ENCODE measurements around the gene NEURL1B.
"Not testable (repeated sequence)": the region's sequence is repeated elsewhere in the genome, so short reads cannot be mapped to it uniquely, and the experiment has no call there.

NEURL1B gene

DNA sequence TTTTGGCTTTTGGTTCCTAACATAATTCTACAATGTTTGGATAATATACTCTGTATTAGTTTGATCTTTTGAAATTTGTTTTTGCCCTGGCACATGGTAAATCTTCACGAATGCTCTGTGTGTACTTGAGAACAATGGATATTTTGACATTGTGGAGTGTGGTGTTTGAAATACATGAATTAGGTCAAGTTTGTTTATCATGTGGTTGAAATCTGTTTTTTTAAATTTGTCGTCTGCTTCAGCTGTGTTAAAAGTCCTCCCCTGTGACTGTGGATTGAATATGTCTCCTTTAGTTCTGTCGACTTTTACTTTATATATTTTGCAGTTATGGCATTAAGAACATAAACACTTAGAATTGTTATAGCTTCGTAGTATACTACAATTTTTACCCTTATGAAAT lies 69.6 kb downstream of the NEURL1B start:
- no peak for DNase-seq (ENCODE audit: low spot score)

DNA sequence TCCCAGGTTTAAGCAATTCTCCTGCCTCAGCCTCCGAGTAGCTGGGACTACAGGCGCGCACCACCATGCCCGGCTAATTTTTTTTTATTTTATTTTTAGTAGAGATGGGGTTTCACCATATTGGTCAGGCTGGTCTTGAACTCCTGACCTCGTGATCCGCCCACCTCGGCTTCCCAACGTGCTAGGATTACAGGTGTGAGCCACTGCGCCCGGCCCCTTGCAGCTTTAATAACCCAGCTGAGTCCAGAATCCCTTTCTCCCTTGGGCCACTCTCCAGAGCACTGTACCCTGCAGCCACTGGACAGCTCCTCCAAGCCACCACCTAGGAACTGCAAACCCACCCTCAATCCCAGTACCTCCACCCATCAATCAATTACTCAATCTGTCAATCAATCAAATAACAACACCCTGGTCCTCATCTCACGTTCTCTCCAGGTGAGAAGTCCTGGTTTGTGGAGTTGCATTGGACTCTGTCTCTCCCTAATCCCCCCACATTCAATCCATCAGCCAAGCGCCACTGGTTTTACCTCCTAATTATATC lies 70.3 kb downstream of the NEURL1B start:
- DNase-seq (ENCODE audit: low spot score): not testable (repeated sequence)

More for the DNA sequence above, 69.6 kb downstream of the NEURL1B start:
- TF ChIP-seq, protein P1, sequence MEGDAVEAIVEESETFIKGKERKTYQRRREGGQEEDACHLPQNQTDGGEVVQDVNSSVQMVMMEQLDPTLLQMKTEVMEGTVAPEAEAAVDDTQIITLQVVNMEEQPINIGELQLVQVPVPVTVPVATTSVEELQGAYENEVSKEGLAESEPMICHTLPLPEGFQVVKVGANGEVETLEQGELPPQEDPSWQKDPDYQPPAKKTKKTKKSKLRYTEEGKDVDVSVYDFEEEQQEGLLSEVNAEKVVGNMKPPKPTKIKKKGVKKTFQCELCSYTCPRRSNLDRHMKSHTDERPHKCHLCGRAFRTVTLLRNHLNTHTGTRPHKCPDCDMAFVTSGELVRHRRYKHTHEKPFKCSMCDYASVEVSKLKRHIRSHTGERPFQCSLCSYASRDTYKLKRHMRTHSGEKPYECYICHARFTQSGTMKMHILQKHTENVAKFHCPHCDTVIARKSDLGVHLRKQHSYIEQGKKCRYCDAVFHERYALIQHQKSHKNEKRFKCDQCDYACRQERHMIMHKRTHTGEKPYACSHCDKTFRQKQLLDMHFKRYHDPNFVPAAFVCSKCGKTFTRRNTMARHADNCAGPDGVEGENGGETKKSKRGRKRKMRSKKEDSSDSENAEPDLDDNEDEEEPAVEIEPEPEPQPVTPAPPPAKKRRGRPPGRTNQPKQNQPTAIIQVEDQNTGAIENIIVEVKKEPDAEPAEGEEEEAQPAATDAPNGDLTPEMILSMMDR (IDR thresholded peaks at IDR 0.05; ENCODE audit: extremely low read depth, missing control alignments): no peak

DNA sequence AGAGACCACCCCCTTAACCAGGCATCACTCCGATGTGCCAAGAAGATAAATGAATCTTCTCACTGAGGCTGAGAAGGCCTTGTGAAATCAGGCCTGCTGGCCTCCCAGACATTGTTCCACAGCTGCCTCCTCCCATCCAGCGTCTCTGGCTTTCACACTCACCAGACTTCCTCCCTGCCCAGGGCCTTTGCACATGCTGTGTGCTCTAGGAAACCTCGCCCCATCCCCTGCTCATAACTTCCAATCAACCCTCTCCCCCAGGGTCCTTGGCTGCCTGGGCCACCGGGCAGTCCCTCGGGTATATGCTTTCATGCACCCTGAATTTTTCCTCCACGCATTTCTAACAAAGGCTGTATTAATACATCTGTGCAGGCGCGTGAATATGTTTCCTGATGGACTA lies 71.5 kb downstream of the NEURL1B start:
- no peak for DNase-seq (ENCODE audit: low spot score)
- TF ChIP-seq, protein P1 (IDR thresholded peaks at IDR 0.05; ENCODE audit: extremely low read depth, missing control alignments): no peak

DNA sequence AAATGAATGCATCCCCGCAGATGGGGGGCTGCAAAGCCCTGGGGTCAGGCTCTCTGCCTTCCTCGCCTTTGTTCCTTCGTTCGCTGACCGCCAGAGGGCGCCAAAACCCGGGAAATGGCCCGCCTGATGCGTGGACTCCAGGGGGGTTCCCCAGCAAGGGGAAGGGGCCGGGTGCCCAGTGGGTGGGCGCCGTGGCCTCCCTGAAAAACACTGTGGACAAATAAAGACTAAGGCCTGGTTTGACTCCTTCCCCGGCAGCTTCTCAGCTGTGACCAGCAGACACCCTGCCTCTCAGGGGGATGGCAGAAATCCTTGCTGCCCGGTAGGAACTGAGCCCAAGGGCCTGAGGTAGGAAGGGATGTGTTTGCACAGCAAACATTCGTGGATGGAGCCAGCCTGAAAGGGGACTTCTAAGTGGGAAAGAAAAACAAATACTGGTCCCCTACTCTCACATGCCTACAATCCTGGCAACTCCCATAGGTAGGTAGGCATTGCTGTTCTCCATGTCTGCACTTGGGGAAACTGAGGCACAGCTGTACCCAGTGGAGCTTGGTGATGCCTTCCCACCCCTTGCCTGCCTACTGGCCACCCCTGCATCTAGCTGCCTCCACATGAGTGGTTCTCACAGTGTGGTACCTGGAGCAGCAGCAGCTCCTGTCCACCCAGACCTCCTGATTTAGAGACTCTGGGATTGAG lies 72.2 kb downstream of the NEURL1B start:
- peak; percentile 69 for DNase-seq (ENCODE audit: low spot score)

DNA sequence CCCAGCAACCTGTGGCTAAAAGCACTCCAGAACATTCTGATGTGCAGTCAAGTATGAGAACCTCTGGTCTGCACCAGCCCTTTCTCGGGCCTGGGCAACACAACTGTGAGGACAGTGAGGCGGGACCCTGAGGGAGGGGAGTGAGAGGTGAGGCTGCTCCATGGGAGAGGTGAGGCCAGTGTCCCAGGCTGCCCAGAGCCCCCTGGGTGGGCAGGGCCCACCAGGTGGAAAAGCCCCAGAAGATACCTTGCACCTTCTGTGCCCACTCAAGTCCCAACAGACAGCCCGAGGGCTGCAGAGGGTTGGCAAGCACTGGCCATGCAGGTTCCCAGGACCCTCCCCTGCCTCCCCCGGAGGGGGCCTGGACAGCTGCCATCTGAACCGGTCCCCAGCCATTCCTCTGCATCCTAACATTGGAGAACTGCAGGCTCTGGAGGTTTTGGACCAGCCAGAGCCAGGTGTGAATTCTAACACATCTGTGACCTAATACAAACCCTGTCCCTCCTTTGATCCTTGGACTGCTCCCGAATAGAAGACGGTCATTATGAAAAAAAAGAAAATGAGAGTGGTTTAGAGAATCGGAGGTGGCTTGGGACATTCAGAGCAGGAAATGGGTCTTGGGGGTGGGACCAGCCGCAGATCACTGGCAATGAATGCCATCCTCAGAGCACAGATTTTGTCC lies 72.9 kb downstream of the NEURL1B start:
- DNase-seq (ENCODE audit: low spot score): no peak
- TF ChIP-seq, protein P1 (IDR thresholded peaks at IDR 0.05; ENCODE audit: extremely low read depth, missing control alignments): no peak

More for the DNA sequence above, 72.2 kb downstream of the NEURL1B start:
- TF ChIP-seq, protein P1 (IDR thresholded peaks at IDR 0.05; ENCODE audit: extremely low read depth, missing control alignments): peak; percentile 59

DNA sequence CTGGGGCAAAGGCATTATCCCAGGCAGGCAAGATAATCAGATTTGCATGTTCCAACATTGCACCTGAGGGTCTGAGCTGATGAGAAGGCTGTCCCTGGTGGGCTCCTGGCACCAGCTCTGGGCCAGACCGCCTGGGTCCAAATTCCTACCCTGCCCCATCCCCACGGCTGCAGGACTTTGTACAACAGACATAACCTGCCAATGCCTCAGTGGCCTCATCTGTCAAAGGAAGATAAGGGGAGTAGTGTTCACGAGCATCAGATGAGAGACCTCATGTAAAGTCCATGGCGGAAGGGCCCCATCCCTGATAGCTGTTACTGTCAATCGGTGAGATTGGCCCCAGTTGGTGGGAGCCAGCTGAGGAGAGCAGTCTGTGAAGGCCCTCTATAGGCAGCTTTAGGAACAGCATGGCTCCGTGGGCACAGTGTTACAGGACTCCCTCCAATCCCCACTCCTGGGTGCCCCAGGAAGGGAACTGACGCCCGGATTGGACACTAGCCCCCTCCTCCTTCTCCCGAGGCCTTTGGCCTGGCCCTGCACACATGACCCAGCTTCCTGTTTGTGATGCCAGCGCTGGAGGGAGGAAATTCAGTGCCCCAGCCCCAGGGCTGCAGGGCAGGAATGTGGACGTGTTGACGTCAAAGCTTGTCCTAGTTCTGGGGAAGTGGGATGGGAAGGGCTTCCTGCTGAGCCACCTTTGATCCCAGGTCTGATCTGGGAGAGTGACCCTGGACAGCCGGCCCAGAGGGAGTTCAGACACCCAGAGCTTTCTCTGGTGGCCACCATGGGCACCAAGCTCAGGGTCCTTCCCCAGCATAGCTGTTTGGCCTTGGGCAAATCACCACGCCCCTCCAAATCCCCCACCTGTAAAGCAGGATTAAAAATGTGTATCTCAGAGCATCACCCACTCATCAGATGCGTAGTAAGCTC lies 73.7 kb downstream of the NEURL1B start:
- TF ChIP-seq, protein P1 (IDR thresholded peaks at IDR 0.05; ENCODE audit: extremely low read depth, missing control alignments): peak; percentile 79
- DNase-seq (ENCODE audit: low spot score): peak; percentile 69

DNA sequence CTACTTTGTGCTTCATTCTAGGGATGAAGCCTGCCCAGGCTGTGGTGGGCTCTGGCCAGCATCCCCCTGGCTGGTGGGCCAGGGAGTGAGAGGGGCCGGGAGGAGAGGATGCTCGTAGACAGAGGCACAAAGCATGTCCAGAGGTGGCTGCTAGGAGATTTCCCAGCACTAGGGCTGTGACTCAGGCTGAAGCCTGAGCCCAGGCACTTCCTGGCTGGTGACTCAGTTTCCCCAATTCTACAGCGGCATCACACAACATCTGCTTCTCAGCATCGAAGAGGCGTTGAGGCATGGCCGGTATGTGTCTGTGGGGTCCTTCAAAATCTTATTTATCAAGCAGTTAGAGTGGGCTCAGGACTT lies 74.3 kb downstream of the NEURL1B start:
- no peak for DNase-seq (ENCODE audit: low spot score)
- TF ChIP-seq, protein P1 (IDR thresholded peaks at IDR 0.05; ENCODE audit: extremely low read depth, missing control alignments): no peak
